ENCODE measurements around the gene THOC6. TPM values are rescaled to one million over a fixed set of nuclear protein-coding genes. Genes with fewer than 3 reads are reported as not detected.

Gene THOC6
- 23.9 and 24.1 TPM in 2 replicates for total RNA-seq
- 36.9 and 39.3 TPM in 2 replicates for polyA plus RNA-seq
- polyA plus RNA-seq (2011; cell fraction: cytosol; rRNA removed), result 22.8 and 26.8 TPM in 2 replicates
- 87.1 and 88.5 TPM in 2 replicates for polyA plus RNA-seq (2011; cell fraction: nucleus; rRNA removed)
- 20.0 and 23.2 TPM in 2 replicates for polyA plus RNA-seq (2012)
- 20.0 and 24.7 TPM in 2 replicates for polyA minus RNA-seq
- polyA minus RNA-seq (2011; cell fraction: cytosol; rRNA and poly(A)+ RNA removed), result 40.6 TPM
- polyA minus RNA-seq (2011; cell fraction: nucleus; rRNA and poly(A)+ RNA removed), result 11.1 and 13.9 TPM in 2 replicates
- percentile 60 among the genes with signal in this experiment for Bru-seq, nascent RNA
- BruChase-seq, experiment 1, labeled RNA remaining after a 6-hour chase, result percentile 98 among the genes with signal in this experiment
- BruChase-seq, experiment 2, labeled RNA remaining after a 2-hour chase, result percentile 93 among the genes with signal in this experiment
- long read RNA-seq, transcript THOC6-202 (13 exons, 1,419 nt), result major isoform, 55 of 74 reads
- long read RNA-seq, partial matches to known transcripts, result 2 of 74 reads
- long read RNA-seq, other reads (novel, unspliced or antisense), result 15 of 74 reads

GRCh38 chr16:3023669-3024478 lies at the start of gene THOC6, which contains the start of gene HCFC1R1:
Gene THOC6, plus strand, starts transcription at chr16:3024035. Its CDS starts 292 bp downstream, at chr16:3024327.
Gene HCFC1R1, minus strand, starts transcription at chr16:3023942. Its CDS starts 1 bp downstream, at chr16:3023941.
- Histone ChIP-seq H3K27ac (ENCODE audit: insufficient read depth, low read depth, low read length) (peak within 1 kb of the TSS; percentile 98), H3K79me2 (ENCODE audit: control insufficient read depth, insufficient read depth, low read length) (peaks cover 2% of the 10 kb centered on the region), H3K4me2 (ENCODE audit: insufficient read depth, low read length) (peak within 1 kb of the TSS; percentile 83), H3K4me1 (ENCODE audit: control insufficient read depth, extremely low read depth, insufficient read depth, low read length) (peaks cover 18% of the 10 kb centered on the region), H3K9me1 (replicated peaks; ENCODE audit: control insufficient read depth, extremely low read depth, insufficient read depth, low read length) (no peaks in the 10 kb centered on the region), H4K20me1 (replicated peaks; ENCODE audit: control insufficient read depth, extremely low read depth, insufficient read depth, low read length) (no peaks in the 10 kb centered on the region), H3K27me3 (ENCODE audit: control insufficient read depth in 2 of 2, insufficient read depth in 2 of 2, low read length in 2 of 2) (peaks cover under 1 to 2% of the 10 kb centered on the region in 2 experiments), H3K4me3 (replicated peaks in 1 of 3; ENCODE audit: insufficient read depth in 1 of 3, low read depth in 1 of 3, low read length in 3 of 3) (peak within 1 kb of the TSS; percentile 0 to 61 (median 53)), H2AFZ (ENCODE audit: low read depth, low read length) (no peak within 1 kb of the TSS), H3K9me3 (replicated peaks; ENCODE audit: control insufficient read depth, insufficient read depth, low read length) (no peaks in the 10 kb centered on the region), H3K9ac (replicated peaks; ENCODE audit: extremely low read depth, insufficient read depth, low read length) (peak within 1 kb of the TSS; percentile 90), H3K36me3 (ENCODE audit: control insufficient read depth in 2 of 2, extremely low read depth in 1 of 2, insufficient read depth in 2 of 2, low read length in 2 of 2) (peaks cover 0 to 9% of the 10 kb centered on the region in 2 experiments)
- peak; percentile 97 for FAIRE-seq
- BruUV-seq (replicated peaks), result no TSS peak
- intact Hi-C loops (cut with micrococcal nuclease), result no loop called here
- DNase-seq (ENCODE audit: low read depth, low spot score), result peak; percentile 98
- ChIA-PET POLR2A (interaction anchor here (0.7 kb wide), 2 partner anchors 19 to 272 kb away, joined by 4 read pairs; no protein-coding TSS in a partner anchor), CTCF (interaction anchor here (1.4 to 6.1 kb wide), 3 partner anchors 7 to 78 kb away, joined by 4 to 52 read pairs (median 9); no protein-coding TSS in a partner anchor)
- TF ChIP-seq GATA2 (IDR thresholded peaks at IDR 0.05; ENCODE audit: insufficient read depth, insufficient read length, low read depth, low read length) (no peak), JUN (IDR thresholded peaks at IDR 0.05; ENCODE audit: borderline replicate concordance, insufficient read depth, insufficient read length, low read depth) (no peak), EZH2 (IDR thresholded peaks at IDR 0.05; ENCODE audit: borderline replicate concordance, low read depth, low read length, severe bottlenecking) (no peak), MYC (IDR thresholded peaks at IDR 0.05; ENCODE audit: low read depth, low read length) (peak; percentile 36), FOS (IDR thresholded peaks at IDR 0.05; ENCODE audit: borderline replicate concordance, insufficient read depth, low read length) (no peak), POLR2AphosphoS5 (IDR thresholded peaks at IDR 0.05; ENCODE audit: insufficient read depth, low read depth, low read length) (peak; percentile 97), POLR2A (IDR thresholded peaks at IDR 0.05; ENCODE audit: low read depth, low read length) (peak; percentile 62), MAX (IDR thresholded peaks at IDR 0.05; ENCODE audit: insufficient read depth, insufficient read length) (no peak)
- TF ChIP-seq, protein P1, sequence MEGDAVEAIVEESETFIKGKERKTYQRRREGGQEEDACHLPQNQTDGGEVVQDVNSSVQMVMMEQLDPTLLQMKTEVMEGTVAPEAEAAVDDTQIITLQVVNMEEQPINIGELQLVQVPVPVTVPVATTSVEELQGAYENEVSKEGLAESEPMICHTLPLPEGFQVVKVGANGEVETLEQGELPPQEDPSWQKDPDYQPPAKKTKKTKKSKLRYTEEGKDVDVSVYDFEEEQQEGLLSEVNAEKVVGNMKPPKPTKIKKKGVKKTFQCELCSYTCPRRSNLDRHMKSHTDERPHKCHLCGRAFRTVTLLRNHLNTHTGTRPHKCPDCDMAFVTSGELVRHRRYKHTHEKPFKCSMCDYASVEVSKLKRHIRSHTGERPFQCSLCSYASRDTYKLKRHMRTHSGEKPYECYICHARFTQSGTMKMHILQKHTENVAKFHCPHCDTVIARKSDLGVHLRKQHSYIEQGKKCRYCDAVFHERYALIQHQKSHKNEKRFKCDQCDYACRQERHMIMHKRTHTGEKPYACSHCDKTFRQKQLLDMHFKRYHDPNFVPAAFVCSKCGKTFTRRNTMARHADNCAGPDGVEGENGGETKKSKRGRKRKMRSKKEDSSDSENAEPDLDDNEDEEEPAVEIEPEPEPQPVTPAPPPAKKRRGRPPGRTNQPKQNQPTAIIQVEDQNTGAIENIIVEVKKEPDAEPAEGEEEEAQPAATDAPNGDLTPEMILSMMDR (IDR thresholded peaks at IDR 0.05; ENCODE audit: extremely low read depth in 1 of 2, insufficient read depth in 1 of 2, low read depth in 1 of 2, low read length in 2 of 2), result no peak
- dilution Hi-C loops (cut with MboI; ENCODE audit: extremely low pct_ligation_motif_present, low sequenced_read_pairs), result no loop called here

Data from endothelial cell of umbilical vein (primary cell).